GM21360 (cell line): ENCODE data around the gene RAB4A.

Experiments
- ATAC-seq: cut with Tn5 transposase; IDR thresholded peaks from one replicate; pipeline ENCODE4 v1.9.1; 2021; ENCODE audit warnings: mild to moderate bottlenecking, moderate library complexity; ENCODE audit not compliant: unreplicated experiment

The RAB4A gene

DNA sequence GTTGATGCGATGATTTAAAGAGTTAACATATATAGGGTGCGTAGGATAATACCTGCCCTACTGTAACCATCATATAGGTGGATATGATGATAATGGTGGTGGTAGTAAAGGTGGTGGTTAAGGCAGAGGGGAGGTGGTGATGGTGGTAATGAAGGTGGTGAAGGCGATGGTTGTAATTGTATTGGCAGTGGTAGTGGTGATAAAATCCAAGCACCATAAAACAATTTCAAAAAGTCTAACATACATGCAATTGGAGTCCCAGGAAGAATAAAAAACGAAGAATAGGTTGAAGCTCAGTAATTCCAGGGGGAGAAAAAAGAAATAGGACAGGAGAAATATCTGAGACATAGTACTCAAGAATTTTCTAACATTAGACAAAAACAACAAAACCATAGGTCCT, 27.3 kb upstream of the RAB4A start:
- ATAC-seq = no peak

GRCh38 chr1:229244091-229244490, 26.8 kb upstream of the RAB4A start:
- ATAC-seq = no peak

DNA sequence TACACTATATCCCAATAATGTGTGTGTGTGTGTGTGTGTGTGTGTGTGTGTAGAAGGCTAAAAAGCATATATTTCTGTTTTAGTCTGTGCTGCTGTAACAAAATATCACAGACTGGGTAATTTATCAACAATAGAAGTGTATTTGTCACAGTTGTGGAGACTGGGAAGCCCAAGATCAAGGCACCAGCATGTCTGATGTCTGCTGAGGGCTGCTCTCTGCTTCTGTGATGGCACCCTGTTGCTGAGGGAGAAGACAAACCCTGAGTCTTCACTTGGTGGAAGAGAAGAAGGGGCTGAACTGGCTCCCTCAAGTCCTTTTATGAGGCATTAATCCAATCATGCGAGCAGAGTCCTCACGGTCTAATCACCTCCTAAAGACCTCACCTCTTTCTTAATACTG, 23.0 kb upstream of the RAB4A start:
- no peak for ATAC-seq

DNA sequence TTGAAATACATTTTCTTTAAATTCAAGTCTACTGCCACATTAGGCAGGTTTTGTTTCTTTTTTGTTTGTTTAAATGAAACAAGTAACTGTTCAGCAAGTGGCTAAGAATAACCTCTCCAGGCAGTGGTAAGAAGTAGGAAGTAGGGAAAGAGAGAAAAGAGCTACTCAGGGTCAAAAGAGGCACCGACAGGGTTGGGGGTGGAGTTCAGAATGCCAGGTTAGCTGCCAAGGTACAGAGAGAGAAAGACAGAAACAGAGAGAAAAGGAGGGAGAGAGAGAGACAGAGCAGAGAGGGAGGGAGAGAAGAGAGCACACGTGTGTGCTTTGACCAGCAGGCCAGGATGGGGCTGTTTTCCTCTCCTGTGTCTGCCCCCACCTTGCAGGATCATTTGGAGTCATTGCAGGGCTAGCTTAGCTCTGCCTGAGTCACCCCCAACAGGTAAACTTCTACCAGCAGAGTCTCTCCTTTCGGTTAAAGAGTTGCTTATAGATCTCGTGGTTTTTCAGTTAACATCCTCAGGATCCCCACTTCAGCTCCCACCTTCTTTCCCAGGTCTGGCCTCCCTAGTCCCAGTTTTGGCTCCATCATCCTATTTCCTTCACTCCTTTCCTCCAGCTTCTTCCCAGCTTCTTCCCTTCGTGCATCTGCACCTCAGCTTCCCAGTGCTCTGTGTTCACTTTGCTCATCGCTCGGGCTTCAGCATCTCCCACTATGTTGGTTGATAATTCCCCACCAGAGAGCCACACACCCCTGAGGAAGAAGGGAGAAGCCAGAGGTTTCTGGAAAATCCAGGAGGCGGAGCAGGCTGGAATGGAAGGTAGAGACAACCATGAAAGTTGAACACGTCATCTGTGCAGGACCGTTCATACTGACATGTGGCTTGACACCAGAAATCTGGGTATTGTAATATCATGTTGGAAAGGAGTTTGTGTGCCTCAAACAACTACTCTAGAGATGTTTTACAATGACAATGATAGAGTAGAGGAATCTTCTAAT, 21.8 kb upstream of the RAB4A start:
- no peak for ATAC-seq

- no peak for ATAC-seq
Observed at GRCh38 chr1:229249854-229250644, 20.9 kb upstream of the RAB4A start.

GRCh38 chr1:229251185-229251584, 19.7 kb upstream of the RAB4A start:
- no peak for ATAC-seq

- no peak for ATAC-seq
Observed at GRCh38 chr1:229252228-229252984, 18.5 kb upstream of the RAB4A start.

GRCh38 chr1:229253151-229253974, 17.5 kb upstream of the RAB4A start:
- no peak for ATAC-seq

GRCh38 chr1:229254910-229255541, 15.9 kb upstream of the RAB4A start:
- ATAC-seq = no peak

DNA sequence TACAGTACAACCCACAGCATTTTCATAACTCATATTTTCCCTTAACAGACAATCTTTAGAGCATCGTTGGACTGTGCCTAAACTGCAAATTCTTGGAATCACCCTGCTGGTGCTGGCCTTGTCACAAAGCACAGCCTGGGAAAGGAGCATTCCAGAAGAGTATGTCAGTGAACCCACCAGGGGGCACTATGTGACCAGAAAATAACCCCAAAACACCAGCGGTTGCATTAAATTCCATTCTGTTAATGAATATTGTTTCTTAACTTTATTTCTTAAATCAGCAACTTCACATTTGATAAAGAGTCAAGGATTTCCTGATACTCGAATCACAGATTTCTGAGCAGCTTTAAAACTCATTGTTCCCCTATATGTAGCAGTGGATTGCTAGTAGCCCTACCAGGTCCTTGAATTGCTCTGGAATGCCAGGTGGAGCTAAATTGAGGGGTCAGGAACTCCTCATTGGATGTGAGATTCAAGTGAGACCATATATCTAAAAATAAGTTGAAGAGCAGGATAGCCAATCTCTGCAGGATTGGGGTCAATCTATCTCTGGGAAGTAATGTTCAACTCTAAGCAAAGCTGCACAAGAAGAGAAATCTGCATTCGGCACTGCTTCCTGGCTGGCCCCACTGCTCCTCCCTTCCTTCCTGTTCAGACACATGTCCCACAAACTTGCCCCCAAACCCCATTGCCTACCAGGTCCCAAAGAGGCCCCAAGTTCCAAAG, 12.7 kb upstream of the RAB4A start:
- ATAC-seq = no peak

DNA sequence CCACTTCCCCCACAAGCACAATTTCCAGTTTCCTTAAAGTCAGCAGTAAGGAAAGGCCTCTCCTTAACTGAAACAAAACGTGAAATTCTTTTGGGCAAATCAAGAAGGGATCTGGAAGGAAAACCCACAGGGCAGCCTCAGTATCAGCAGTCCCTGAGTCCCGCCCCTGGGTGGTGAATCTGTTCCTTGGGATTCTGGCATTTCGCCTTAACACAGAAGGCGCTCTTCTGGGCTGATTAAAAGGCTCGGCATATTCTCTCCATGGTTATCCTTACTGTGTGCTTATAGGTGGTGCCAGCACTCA, 12.2 kb upstream of the RAB4A start:
- ATAC-seq = no peak

DNA sequence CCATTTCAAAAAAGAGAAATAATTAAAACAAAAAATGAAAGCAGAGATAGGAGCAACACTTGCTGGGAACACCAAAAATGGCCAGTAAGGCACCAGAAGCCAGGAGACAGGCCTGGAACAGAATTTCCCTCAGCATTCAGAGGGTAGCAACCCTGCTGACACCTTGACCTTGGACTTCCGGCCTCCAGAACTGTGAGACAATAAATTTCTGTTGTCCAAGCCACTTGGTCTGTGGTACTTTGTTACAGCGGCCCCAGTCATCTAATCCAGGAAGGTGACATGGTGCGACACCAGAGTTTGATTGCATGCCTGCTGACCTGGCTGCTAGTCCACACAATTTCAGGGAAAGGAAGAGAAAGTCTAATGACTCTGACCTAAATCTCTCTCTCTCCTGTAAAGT, 10.6 kb upstream of the RAB4A start:
- no peak for ATAC-seq

DNA sequence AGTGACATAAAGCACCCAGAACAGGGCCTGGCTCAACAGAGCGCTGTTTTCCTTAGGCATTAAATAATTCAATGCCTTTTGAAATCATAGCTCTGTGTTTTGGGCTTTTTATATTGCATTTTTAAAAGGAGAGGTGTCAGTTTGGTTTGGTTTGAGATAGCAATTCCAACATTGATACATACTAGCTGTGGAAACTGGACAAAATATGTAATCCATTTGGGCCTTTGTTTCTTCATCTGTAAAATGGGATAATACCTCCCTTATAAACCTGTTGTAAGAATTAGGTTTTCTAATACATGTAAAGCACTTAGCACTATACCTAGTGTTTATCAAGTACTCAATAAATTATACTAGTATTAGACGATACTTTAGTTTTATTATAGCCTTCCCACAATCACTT, 8.7 kb upstream of the RAB4A start:
- no peak for ATAC-seq

DNA sequence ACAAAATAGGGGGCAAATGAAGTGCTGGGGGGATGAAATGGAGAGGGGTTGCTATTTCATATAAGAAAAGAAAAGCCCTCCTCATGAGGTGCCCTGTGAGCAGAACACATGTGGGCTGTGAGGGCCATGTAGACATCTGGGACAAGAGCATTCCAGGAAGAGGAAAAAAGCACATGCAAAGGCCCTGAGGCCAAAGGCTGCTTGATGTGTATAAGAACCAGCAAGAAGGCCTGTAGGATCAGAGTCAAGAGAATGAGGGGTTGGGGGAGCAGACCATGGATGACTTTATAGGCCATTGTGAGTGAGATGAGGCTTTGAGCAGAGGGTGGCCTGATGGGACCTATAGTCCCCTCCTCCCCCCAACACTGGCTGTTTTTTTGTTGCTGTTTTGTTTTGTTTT, 7.7 kb upstream of the RAB4A start:
- ATAC-seq = no peak

- ATAC-seq = no peak
Observed at GRCh38 chr1:229264068-229264467, 6.8 kb upstream of the RAB4A start.

- no peak for ATAC-seq
Observed at GRCh38 chr1:229264487-229264886, 6.4 kb upstream of the RAB4A start.

GRCh38 chr1:229266274-229266673, 4.6 kb upstream of the RAB4A start:
- no peak for ATAC-seq

GRCh38 chr1:229266832-229267500, 3.9 kb upstream of the RAB4A start:
- ATAC-seq = no peak

- no peak for ATAC-seq
Observed at GRCh38 chr1:229268505-229268904, 2.4 kb upstream of the RAB4A start.
